Mesenchymal stem cell (in vitro differentiated cells and primary cell): ENCODE data around the gene BRD7.
A peak's percentile ranks its signal among the peaks of the same experiment; 100 is the strongest.

Experiments used
- DNase-seq: peaks from one replicate; pipeline ENCODE4 v3.0.0-alpha.2; 2013
- H2AFZ ChIP-seq: one replicate; pipeline ENCODE4 v1.6.1; 2013; ENCODE audit warnings: low read depth, mild to moderate bottlenecking, control low read depth, inconsistent platforms, low read length, moderate library complexity
- H2AK5ac ChIP-seq: 2 replicates; pipeline ENCODE4 v1.6.1; 2013; ENCODE audit warnings: low read length, moderate library complexity, mild to moderate bottlenecking, inconsistent platforms; ENCODE audit not compliant: severe bottlenecking
- H2BK120ac ChIP-seq: one replicate; pipeline ENCODE4 v1.6.1; 2013; ENCODE audit warnings: low read depth, mild to moderate bottlenecking, inconsistent platforms, low read length, moderate library complexity
- H2BK12ac ChIP-seq, 2 experiments: one replicate each; pipeline ENCODE4 v1.6.1; 2013; ENCODE audit warnings: inconsistent platforms in 2 of 2, low read length in 2 of 2, mild to moderate bottlenecking in 2 of 2, moderate library complexity in 2 of 2, control low read depth in 1 of 2
- H2BK15ac ChIP-seq: one replicate; pipeline ENCODE4 v1.6.1; 2013; ENCODE audit warnings: mild to moderate bottlenecking, low read depth, inconsistent platforms; ENCODE audit not compliant: poor library complexity, severe bottlenecking
- H2BK5ac ChIP-seq: 2 replicates; pipeline ENCODE4 v1.6.1; 2013; ENCODE audit warnings: low read depth, mild to moderate bottlenecking, low read length, control low read depth, inconsistent platforms; ENCODE audit not compliant: poor library complexity, severe bottlenecking
- H3K14ac ChIP-seq, 2 experiments: one replicate each; pipeline ENCODE4 v1.6.1; 2013; ENCODE audit warnings: inconsistent platforms in 2 of 2, low read length in 2 of 2, control low read depth in 1 of 2, mild to moderate bottlenecking in 1 of 2, moderate library complexity in 1 of 2
- H3K18ac ChIP-seq, 2 experiments: one replicate each; pipeline ENCODE4 v1.6.1; 2013; ENCODE audit warnings: inconsistent platforms in 2 of 2, low read length in 2 of 2, control low read depth in 1 of 2, low read depth in 1 of 2, mild to moderate bottlenecking in 1 of 2
- H3K23ac ChIP-seq, 2 experiments: one replicate each; pipeline ENCODE4 v1.6.1; 2013; ENCODE audit warnings: inconsistent platforms in 2 of 2, low read length in 2 of 2, mild to moderate bottlenecking in 2 of 2, moderate library complexity in 2 of 2, control low read depth in 1 of 2
- H3K27ac ChIP-seq: 2 replicates; pipeline ENCODE4 v1.5.1; 2013; ENCODE audit warnings: mild to moderate bottlenecking, moderate library complexity, low read length, control low read depth, inconsistent platforms; ENCODE audit not compliant: poor library complexity, severe bottlenecking
- H3K27me3 ChIP-seq, 2 experiments: 2 replicates each; pipeline versions ENCODE4 v1.6.1 to v1.7.0; 2013; ENCODE audit warnings: low read length in 2 of 2, mild to moderate bottlenecking in 2 of 2, moderate library complexity in 2 of 2, control low read depth in 1 of 2, inconsistent platforms in 1 of 2; ENCODE audit not compliant: control insufficient read depth in 1 of 2, insufficient read depth in 1 of 2
- H3K36me3 ChIP-seq, 2 experiments: 2 replicates each; pipeline versions ENCODE4 v1.6.1 to v1.7.0; 2013; ENCODE audit warnings: low read length in 2 of 2, control low read depth in 1 of 2, inconsistent platforms in 1 of 2, low read depth in 1 of 2, mild to moderate bottlenecking in 1 of 2; ENCODE audit not compliant: insufficient read depth in 2 of 2, control insufficient read depth in 1 of 2
- H3K4ac ChIP-seq, 2 experiments: one replicate each; pipeline ENCODE4 v1.6.1; 2013; ENCODE audit warnings: inconsistent platforms in 2 of 2, low read length in 2 of 2, mild to moderate bottlenecking in 2 of 2, moderate library complexity in 2 of 2, control low read depth in 1 of 2, low read depth in 1 of 2
- H3K4me1 ChIP-seq: 2 replicates; pipeline ENCODE4 v1.6.1; 2013; ENCODE audit warnings: low read depth, low read length, control low read depth; ENCODE audit not compliant: control insufficient read depth, insufficient read depth
- H3K4me2 ChIP-seq: 2 replicates; pipeline ENCODE4 v1.6.1; 2013; ENCODE audit warnings: low read length, mild to moderate bottlenecking, inconsistent platforms; ENCODE audit not compliant: poor library complexity, severe bottlenecking
- H3K4me3 ChIP-seq, 2 experiments: 2 replicates each; pipeline versions ENCODE4 v1.5.1 to v1.7.0; 2013; ENCODE audit warnings: low read length in 2 of 2, mild to moderate bottlenecking in 2 of 2, control low read depth in 1 of 2, low read depth in 1 of 2; ENCODE audit not compliant: insufficient read depth in 1 of 2
- H3K79me1 ChIP-seq: replicated peaks from 2 replicates; pipeline ENCODE4 v1.6.1; 2013; ENCODE audit warnings: mild to moderate bottlenecking, control low read depth, low read length, inconsistent platforms; ENCODE audit not compliant: poor library complexity, severe bottlenecking
- H3K9ac ChIP-seq: 2 replicates; pipeline ENCODE4 v1.7.0; 2013; ENCODE audit warnings: mild to moderate bottlenecking, low read length, moderate library complexity
- H3K9me3 ChIP-seq: 2 replicates; pipeline ENCODE4 v1.7.0; 2013; ENCODE audit warnings: mild to moderate bottlenecking, low read length; ENCODE audit not compliant: control insufficient read depth
- H4K8ac ChIP-seq: one replicate; pipeline ENCODE4 v1.6.1; 2013; ENCODE audit warnings: inconsistent platforms, mild to moderate bottlenecking, low read length, moderate library complexity
- H4K91ac ChIP-seq: one replicate; pipeline ENCODE4 v1.6.1; 2013; ENCODE audit warnings: mild to moderate bottlenecking, low read length, inconsistent platforms
- WGBS: methylation state at CpG from one replicate; pipeline ENCODE4 v1.1.7; 2013; ENCODE audit warnings: mixed read lengths; 5-methylcytosine and 5-hydroxymethylcytosine counted together

BRD7 gene

DNA sequence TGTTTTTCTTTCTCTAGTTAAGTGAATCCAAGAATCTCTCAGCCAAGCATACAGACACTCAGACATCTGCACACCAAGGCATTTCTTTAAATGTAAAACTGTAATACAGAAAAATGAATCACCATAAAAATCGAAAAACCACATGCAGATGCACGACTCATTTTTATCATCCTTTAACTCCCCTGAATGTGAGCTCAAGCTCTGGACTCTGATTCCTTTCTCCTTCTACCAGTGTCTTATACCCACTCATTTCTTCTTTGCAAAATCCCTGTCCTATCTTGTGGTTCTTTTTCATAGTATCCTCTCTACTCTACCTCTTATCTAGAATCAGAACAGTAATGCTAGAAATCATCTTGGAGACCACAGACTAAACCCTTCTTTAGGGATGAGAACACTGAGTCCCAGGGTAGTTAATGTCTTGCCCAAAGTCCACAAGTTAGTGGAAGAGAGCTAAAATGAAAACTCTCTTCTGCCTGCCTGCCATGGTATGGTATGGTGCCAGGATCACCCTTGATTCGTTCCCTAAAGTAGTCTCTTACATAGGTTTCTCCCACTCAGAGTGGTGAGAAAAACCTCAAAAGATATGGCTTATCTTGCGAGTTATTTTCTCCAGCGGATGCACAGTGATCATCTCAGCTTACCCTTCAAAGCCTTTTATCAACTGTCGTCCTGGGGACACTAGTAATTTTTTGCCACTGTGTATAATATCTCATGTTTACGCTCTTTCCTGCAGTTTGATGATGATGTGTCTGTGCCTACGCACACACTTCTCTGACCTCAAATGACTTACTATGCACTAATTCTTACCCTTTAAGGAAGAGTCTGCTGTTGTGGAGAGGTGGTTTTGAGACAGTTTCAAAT lies 30.2 kb downstream of the BRD7 start:
- no peak overlapping the region for H3K27ac ChIP-seq
- no peak overlapping the region for H3K14ac ChIP-seq
- no peak overlapping the region for H4K91ac ChIP-seq
- H3K36me3 ChIP-seq, result peaks cover 14 to 58% of the 10 kb centered on the region in 2 experiments
- no peak overlapping the region for H3K18ac ChIP-seq
- no peak for DNase-seq
- no peak overlapping the region for H2AK5ac ChIP-seq
- no peak overlapping the region for H3K9ac ChIP-seq
- no peaks in the 10 kb centered on the region for H3K9me3 ChIP-seq
- no peak overlapping the region for H2BK15ac ChIP-seq
- no peak overlapping the region for H4K8ac ChIP-seq
- H3K4me3 ChIP-seq, result no peak overlapping the region
- H3K4ac ChIP-seq, result no peak overlapping the region
- H2AFZ ChIP-seq, result no peak overlapping the region
- H3K23ac ChIP-seq, result no peak overlapping the region
- H3K4me2 ChIP-seq, result no peak overlapping the region
- no peak overlapping the region for H2BK120ac ChIP-seq
- no peak overlapping the region for H2BK5ac ChIP-seq
- no peak overlapping the region for H2BK12ac ChIP-seq
- H3K27me3 ChIP-seq, result no peaks in the 10 kb centered on the region
- H3K79me1 ChIP-seq, result peaks cover 11% of the 10 kb centered on the region
- peaks cover 2% of the 10 kb centered on the region for H3K4me1 ChIP-seq
- 96% methylated on average over 7 of the region's 8 CpGs for WGBS

DNA sequence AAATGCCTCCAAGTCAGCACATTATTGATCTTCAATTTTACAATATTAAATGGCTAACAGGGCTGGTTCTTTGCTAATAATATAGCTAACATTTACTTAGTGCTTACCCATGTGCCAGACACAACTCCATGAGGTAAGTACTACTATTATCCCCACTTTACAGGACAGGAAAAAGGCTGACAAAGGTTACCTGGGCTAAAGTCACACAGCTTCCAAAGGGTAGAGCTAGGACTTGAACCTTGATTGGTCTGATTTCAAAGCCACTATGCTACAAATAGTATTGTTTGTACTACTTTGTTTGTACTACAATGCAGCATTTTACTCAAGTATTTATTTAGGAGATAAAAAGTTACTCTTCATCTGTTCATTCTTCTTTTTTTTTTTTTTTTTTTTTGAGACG lies 31.9 kb downstream of the BRD7 start:
- no peak overlapping the region for H2BK120ac ChIP-seq
- H2BK5ac ChIP-seq, result no peak overlapping the region
- no peak overlapping the region for H3K27ac ChIP-seq
- no peak overlapping the region for H2BK12ac ChIP-seq
- no peak overlapping the region for H2AFZ ChIP-seq
- H4K91ac ChIP-seq, result no peak overlapping the region
- H3K79me1 ChIP-seq, result peaks cover 6% of the 10 kb centered on the region
- no peak overlapping the region for H3K4ac ChIP-seq
- no peaks in the 10 kb centered on the region for H3K27me3 ChIP-seq
- no peak overlapping the region for H4K8ac ChIP-seq
- DNase-seq, result no peak
- no peak overlapping the region for H3K9ac ChIP-seq
- H3K9me3 ChIP-seq, result no peaks in the 10 kb centered on the region
- no peak overlapping the region for H2BK15ac ChIP-seq
- H3K4me2 ChIP-seq, result no peak overlapping the region
- no peak overlapping the region for H3K4me3 ChIP-seq
- no peak overlapping the region for H3K23ac ChIP-seq
- peaks cover 6 to 65% of the 10 kb centered on the region in 2 experiments for H3K36me3 ChIP-seq
- no CpG with 5 or more reads among the region's 1 CpG for WGBS
- H2AK5ac ChIP-seq, result no peak overlapping the region
- H3K4me1 ChIP-seq, result peaks cover 2% of the 10 kb centered on the region
- H3K18ac ChIP-seq, result no peak overlapping the region
- no peak overlapping the region for H3K14ac ChIP-seq

DNA sequence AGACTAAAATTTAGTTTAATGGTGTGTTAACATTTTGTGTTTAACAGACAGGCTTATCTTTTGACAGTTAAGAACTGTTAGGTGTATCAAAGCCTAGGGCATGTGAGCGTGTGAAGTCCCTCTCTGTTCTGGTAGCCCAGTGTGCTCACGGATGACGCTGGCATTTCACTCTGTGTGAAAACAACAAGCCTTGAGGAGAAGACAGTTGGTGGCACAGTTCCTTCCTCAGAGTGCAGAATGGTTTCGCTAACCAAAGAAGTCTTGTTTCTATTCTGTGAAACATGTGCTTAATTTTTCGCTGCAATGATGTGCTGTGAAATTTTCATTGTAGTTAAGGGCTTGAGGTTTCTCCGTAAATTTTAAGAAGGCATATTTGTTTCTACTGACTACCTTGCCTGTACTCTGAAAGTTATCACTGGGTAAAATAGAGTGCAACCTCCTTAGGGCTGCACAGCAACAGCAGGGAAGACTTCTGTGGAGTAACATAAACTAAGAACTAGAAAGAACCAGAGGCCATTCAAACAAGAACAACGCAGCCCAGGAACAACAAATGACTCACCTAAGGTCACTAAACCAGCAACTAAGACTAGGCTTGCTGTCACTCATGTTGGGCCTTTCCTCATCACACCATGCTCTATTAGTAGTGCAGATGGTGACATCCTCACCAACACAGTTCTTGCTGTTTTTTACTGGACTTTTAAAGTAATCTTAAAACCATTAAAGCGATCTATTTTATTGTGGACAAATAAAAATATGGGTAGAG lies 33.4 kb downstream of the BRD7 start:
- Histone ChIP-seq H3K9ac (no peak overlapping the region), H3K4me3 (no peak overlapping the region), H3K4ac (no peak overlapping the region), H3K27ac (no peak overlapping the region), H2BK5ac (no peak overlapping the region), H2AFZ (no peak overlapping the region), H3K27me3 (no peaks in the 10 kb centered on the region), H2BK15ac (no peak overlapping the region), H3K18ac (no peak overlapping the region), H3K79me1 (peaks cover 6% of the 10 kb centered on the region), H2BK12ac (no peak overlapping the region), H2AK5ac (no peak overlapping the region), H3K4me2 (no peak overlapping the region), H4K91ac (no peak overlapping the region), H3K23ac (no peak overlapping the region), H3K14ac (no peak overlapping the region), H3K4me1 (peaks cover 2% of the 10 kb centered on the region), H3K9me3 (no peaks in the 10 kb centered on the region), H2BK120ac (no peak overlapping the region), H3K36me3 (peaks cover 6 to 66% of the 10 kb centered on the region in 2 experiments), H4K8ac (no peak overlapping the region)
- peak; percentile 52 for DNase-seq
- 86% methylated on average over 7 of the region's 8 CpGs for WGBS
